ENCODE data around the gene ZNF683.
A peak's percentile ranks its signal among the peaks of the same experiment; 100 is the strongest.

The ZNF683 gene

DNA sequence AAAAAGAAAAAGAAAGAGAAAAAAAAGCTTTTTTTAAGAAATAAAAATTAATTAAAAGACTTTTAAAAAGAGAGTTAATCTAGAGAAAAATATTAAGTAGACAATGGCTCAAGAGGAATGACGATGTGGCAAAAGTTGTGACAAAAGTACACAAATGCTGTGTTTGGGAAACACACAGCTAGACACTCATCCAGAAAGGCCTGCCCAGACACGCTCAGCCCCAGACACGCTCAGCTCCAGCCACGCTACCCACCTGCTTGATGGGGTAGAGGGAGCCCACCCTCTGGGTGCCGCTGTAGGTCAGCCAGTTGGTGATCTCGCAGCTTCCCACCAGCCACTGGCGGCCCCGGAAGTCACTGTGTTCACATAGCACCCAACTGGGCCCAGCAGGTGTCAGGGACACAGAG lies 44.6 kb downstream of the ZNF683 start:
- TF ChIP-seq EP300 (IDR thresholded peaks at IDR 0.05; ENCODE audit: borderline replicate concordance) (no peak), CEBPB (IDR thresholded peaks at IDR 0.05) (no peak), YY1 (IDR thresholded peaks at IDR 0.05; ENCODE audit: low read depth) (no peak), TCF12 (IDR thresholded peaks at IDR 0.05; ENCODE audit: low read depth) (no peak), FOXM1 (IDR thresholded peaks at IDR 0.05; ENCODE audit: borderline replicate concordance, low read depth) (no peak), TEAD4 (IDR thresholded peaks at IDR 0.05) (no peak), ZBTB7A (IDR thresholded peaks at IDR 0.05; ENCODE audit: low read depth) (no peak), RAD21 (IDR thresholded peaks at IDR 0.05; ENCODE audit: low read depth) (no peak), CREB1 (IDR thresholded peaks at IDR 0.05; ENCODE audit: low read depth) (no peak), NFIC (IDR thresholded peaks at IDR 0.05) (no peak), TAF1 (IDR thresholded peaks at IDR 0.05; ENCODE audit: low read depth) (no peak), EGR1 (IDR thresholded peaks at IDR 0.05) (no peak)
- TF ChIP-seq, protein P1, sequence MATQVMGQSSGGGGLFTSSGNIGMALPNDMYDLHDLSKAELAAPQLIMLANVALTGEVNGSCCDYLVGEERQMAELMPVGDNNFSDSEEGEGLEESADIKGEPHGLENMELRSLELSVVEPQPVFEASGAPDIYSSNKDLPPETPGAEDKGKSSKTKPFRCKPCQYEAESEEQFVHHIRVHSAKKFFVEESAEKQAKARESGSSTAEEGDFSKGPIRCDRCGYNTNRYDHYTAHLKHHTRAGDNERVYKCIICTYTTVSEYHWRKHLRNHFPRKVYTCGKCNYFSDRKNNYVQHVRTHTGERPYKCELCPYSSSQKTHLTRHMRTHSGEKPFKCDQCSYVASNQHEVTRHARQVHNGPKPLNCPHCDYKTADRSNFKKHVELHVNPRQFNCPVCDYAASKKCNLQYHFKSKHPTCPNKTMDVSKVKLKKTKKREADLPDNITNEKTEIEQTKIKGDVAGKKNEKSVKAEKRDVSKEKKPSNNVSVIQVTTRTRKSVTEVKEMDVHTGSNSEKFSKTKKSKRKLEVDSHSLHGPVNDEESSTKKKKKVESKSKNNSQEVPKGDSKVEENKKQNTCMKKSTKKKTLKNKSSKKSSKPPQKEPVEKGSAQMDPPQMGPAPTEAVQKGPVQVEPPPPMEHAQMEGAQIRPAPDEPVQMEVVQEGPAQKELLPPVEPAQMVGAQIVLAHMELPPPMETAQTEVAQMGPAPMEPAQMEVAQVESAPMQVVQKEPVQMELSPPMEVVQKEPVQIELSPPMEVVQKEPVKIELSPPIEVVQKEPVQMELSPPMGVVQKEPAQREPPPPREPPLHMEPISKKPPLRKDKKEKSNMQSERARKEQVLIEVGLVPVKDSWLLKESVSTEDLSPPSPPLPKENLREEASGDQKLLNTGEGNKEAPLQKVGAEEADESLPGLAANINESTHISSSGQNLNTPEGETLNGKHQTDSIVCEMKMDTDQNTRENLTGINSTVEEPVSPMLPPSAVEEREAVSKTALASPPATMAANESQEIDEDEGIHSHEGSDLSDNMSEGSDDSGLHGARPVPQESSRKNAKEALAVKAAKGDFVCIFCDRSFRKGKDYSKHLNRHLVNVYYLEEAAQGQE (IDR thresholded peaks at IDR 0.05; ENCODE audit: low read depth): no peak
- TF ChIP-seq, protein P2, sequence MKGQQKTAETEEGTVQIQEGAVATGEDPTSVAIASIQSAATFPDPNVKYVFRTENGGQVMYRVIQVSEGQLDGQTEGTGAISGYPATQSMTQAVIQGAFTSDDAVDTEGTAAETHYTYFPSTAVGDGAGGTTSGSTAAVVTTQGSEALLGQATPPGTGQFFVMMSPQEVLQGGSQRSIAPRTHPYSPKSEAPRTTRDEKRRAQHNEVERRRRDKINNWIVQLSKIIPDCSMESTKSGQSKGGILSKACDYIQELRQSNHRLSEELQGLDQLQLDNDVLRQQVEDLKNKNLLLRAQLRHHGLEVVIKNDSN (IDR thresholded peaks at IDR 0.05): no peak
- TF ChIP-seq, protein P3, sequence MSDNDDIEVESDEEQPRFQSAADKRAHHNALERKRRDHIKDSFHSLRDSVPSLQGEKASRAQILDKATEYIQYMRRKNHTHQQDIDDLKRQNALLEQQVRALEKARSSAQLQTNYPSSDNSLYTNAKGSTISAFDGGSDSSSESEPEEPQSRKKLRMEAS (IDR thresholded peaks at IDR 0.05): no peak

DNA sequence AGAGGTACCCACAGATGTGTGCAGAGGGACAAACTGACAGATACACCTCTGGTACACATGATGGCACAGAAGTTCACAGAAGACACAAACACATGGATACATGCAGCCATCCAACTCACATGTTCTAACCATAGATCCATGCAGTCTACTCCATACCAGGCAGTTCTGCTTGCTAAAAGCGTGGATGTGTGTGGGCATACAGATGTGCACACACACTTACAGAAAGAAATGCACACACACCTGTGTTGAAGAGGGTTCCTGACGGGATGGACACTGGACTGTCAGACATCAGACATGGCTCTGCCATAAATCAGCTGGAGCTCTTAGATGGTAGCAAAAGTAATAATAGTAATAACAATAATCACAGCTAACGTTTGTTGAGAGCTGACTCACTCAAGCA lies 48.0 kb downstream of the ZNF683 start:
- TF ChIP-seq, protein P3 (IDR thresholded peaks at IDR 0.05): no peak
- TF ChIP-seq TCF12 (IDR thresholded peaks at IDR 0.05; ENCODE audit: low read depth): no peak
- no peak for TF ChIP-seq NFIC (IDR thresholded peaks at IDR 0.05)
- no peak for TF ChIP-seq ZBTB7A (IDR thresholded peaks at IDR 0.05; ENCODE audit: low read depth)
- TF ChIP-seq, protein P2 (IDR thresholded peaks at IDR 0.05): no peak

DNA sequence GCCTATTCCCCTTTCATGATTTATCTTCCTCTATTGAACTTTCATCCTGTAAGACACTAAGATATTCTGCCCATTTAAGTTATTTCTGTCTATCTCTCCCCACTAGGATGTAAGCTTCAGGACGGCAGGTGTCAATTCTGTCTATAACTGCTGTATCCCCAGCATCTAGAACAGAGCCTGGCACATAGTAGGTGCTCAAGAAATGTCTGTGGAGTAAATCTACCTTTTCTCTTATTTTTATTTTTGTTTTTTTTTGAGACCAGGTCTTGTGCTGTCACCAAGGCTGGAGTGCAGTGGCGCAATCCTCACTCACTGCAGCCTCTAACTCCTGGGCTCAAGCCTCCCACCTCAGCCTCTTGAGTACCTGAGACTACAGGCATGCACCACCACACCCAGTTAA lies 49.2 kb downstream of the ZNF683 start:
- TF ChIP-seq EP300 (IDR thresholded peaks at IDR 0.05; ENCODE audit: borderline replicate concordance) (no peak), YY1 (IDR thresholded peaks at IDR 0.05; ENCODE audit: low read depth) (no peak), ZBTB7A (IDR thresholded peaks at IDR 0.05; ENCODE audit: low read depth) (no peak), TAF1 (IDR thresholded peaks at IDR 0.05; ENCODE audit: low read depth) (no peak), CEBPB (IDR thresholded peaks at IDR 0.05) (no peak), EGR1 (IDR thresholded peaks at IDR 0.05) (no peak), TEAD4 (IDR thresholded peaks at IDR 0.05) (no peak)
- TF ChIP-seq, protein P1 (IDR thresholded peaks at IDR 0.05; ENCODE audit: low read depth): no peak
- TF ChIP-seq, protein P2 (IDR thresholded peaks at IDR 0.05): no peak

DNA sequence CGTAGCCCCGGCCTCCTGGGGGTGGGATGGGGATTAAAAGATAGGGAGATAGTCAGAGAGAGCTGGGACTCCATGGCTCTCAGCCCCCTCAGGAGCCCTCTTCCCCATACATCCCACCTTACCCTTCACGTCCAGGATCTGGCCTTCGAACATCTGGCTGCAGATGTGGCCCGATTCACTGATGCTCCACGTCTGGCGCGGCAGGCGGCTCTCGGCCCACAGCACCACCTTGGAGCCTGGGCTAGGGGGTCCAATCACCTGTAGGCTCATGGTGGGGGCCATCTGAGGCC lies 50.6 kb downstream of the ZNF683 start:
- TF ChIP-seq TEAD4 (IDR thresholded peaks at IDR 0.05): no peak
- TF ChIP-seq RAD21 (IDR thresholded peaks at IDR 0.05; ENCODE audit: low read depth): no peak
- TF ChIP-seq EP300 (IDR thresholded peaks at IDR 0.05; ENCODE audit: borderline replicate concordance): no peak
- no peak for TF ChIP-seq YY1 (IDR thresholded peaks at IDR 0.05; ENCODE audit: low read depth)
- no peak for TF ChIP-seq CEBPB (IDR thresholded peaks at IDR 0.05)

DNA sequence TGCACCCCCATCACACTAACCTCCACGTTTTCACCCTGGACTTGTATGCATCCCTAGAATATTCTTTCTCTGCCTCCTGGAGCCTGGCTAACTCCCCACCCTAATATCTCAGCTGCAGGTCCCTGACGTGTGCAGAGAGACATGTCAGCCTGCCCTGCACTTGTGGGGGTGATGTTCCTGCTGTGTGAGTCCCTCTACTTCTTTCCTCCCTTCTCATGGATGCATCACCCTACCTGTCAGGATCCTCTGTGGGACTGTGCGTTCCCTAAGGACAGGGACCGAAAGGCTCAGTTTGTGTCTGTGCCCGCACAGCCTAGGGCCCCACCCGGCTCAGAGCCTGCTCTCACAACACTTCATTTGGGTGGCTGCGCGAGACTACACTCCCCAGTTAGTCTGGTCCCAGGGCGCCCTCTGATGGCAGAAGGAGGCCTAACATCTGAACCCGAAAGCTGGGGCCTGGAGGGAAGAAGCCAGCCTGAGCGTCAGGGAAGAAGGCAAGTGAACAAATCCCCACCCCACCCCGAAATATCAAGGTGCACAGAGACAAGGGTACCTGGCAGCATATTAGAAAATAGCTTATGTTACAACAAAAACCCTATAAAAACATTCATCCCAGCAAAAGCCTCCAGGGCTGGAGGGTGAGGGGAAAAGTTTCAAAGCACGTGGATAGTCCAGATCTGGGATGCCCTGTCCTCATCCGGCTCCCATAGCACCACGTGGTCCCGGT lies 51.1 kb downstream of the ZNF683 start:
- TF ChIP-seq RAD21 (IDR thresholded peaks at IDR 0.05; ENCODE audit: low read depth) (peak; percentile 98), EP300 (IDR thresholded peaks at IDR 0.05; ENCODE audit: borderline replicate concordance) (no peak)

DNA sequence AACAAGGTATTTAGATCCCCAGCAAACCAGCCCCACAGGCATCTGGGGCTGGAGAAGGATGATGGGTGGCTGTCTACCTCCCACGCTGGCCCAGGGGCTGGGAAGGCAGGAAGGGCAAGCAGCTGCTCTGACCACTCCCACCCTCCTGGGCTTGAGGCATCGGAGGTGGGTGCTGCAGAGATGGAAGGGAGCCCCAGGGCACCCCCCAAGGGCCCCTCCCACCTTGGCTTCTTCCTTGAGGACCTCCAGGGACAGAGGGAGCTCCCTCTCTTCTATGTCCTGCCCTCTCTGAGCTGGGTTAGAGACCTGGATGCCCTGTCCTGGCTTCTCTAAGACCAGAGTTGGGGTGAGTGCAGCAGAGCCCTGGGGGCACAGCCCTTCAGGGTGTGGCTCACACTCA lies 51.7 kb downstream of the ZNF683 start:
- TF ChIP-seq YY1 (IDR thresholded peaks at IDR 0.05; ENCODE audit: low read depth) (no peak), ZBTB7A (IDR thresholded peaks at IDR 0.05; ENCODE audit: low read depth) (no peak), CREB1 (IDR thresholded peaks at IDR 0.05; ENCODE audit: low read depth) (no peak), TEAD4 (IDR thresholded peaks at IDR 0.05) (no peak), TAF1 (IDR thresholded peaks at IDR 0.05; ENCODE audit: low read depth) (no peak)
- TF ChIP-seq, protein P1 (IDR thresholded peaks at IDR 0.05; ENCODE audit: low read depth): no peak
- TF ChIP-seq, protein P2 (IDR thresholded peaks at IDR 0.05): no peak
- TF ChIP-seq, protein P3 (IDR thresholded peaks at IDR 0.05): no peak

Measured in Ishikawa (cell line).